Endothelial cell of umbilical vein (primary cell): Measurements from ENCODE around the gene PDK4. TPM values are rescaled to one million over a fixed set of nuclear protein-coding genes. Genes with fewer than 3 reads are reported as not detected.

Experiments used
- BruUV-seq: library from RNA; stranded (reverse); fragments of 400-500 nt; replicated peaks from 2 replicates; lab custom pipeline; 2021; lab: Mats Ljungman, UMichigan
- CTCF ChIA-PET: fragments of 300-600, 350-600 bp; sonication (Branson Sonifier 250); formaldehyde crosslinking; loops from one replicate; lab custom pipeline; 2021; ENCODE audit warnings: antibody characterized with exemption, inconsistent platforms; lab: Charles Lee
- POLR2A ChIA-PET: fragments of 300-600, 350-600 bp; sonication (Branson Sonifier 250); formaldehyde crosslinking; loops from one replicate; lab custom pipeline; 2021; ENCODE audit warnings: antibody characterized with exemption, inconsistent platforms; lab: Charles Lee
- DNase-seq: peaks from one replicate; pipeline ENCODE4 v3.0.0-alpha.2; 2011; ENCODE audit warnings: low read depth, low spot score
- FAIRE-seq: peaks from 2 replicates; lab custom pipeline; 2011; peaks lifted over from hg19 to GRCh38; lab: Jason Lieb, UNC
- H2AFZ ChIP-seq: 2 replicates; pipeline ENCODE4 v1.6.0; 2012; ENCODE audit warnings: low read depth, low read length, control low read depth, inconsistent platforms
- H3K27ac ChIP-seq: 2 replicates; pipeline ENCODE4 v1.5.1; 2011; ENCODE audit warnings: low read depth, mild to moderate bottlenecking, control low read depth, low read length, moderate library complexity; ENCODE audit not compliant: insufficient read depth
- H3K27me3 ChIP-seq, 2 experiments: 2 replicates each; pipeline versions ENCODE4 v1.6.0 to v1.6.1; 2011; ENCODE audit warnings: low read length in 2 of 2, mixed read lengths in 1 of 2; ENCODE audit not compliant: control insufficient read depth in 2 of 2, insufficient read depth in 2 of 2
- H3K36me3 ChIP-seq, 2 experiments: 2 replicates in 1 of 2; 3 replicates in 1 of 2; pipeline ENCODE4 v1.5.1; 2011; ENCODE audit warnings: low read length in 2 of 2, mild to moderate bottlenecking in 1 of 2, moderate library complexity in 1 of 2; ENCODE audit not compliant: control insufficient read depth in 2 of 2, insufficient read depth in 2 of 2; ENCODE audit errors: extremely low read depth in 1 of 2
- H3K4me1 ChIP-seq: 3 replicates; pipeline ENCODE4 v1.5.1; 2011; ENCODE audit warnings: mild to moderate bottlenecking, low read length; ENCODE audit not compliant: control insufficient read depth, insufficient read depth; ENCODE audit errors: extremely low read depth
- H3K4me2 ChIP-seq: 2 replicates; pipeline ENCODE4 v1.6.1; 2011; ENCODE audit warnings: low read length, control low read depth, mixed read lengths; ENCODE audit not compliant: insufficient read depth
- H3K4me3 ChIP-seq, 3 experiments: fragments of 200-600 bp in 1 of 3; sonication (generic), shearing (Covaris generic) in 1 of 3; replicated peaks in 1 of 3; 2 replicates each; pipeline ENCODE4 v1.5.1; 2011 to 2016; ENCODE audit warnings: control low read depth in 3 of 3, low read length in 3 of 3, mild to moderate bottlenecking in 2 of 3, inconsistent platforms in 1 of 3, low read depth in 1 of 3, moderate library complexity in 1 of 3; ENCODE audit not compliant: insufficient read depth in 1 of 3
- H3K79me2 ChIP-seq: 2 replicates; pipeline ENCODE4 v1.6.0; 2012; ENCODE audit warnings: low read length, inconsistent platforms; ENCODE audit not compliant: control insufficient read depth, insufficient read depth
- H3K9ac ChIP-seq: replicated peaks from 2 replicates; pipeline ENCODE3; 2011; ENCODE audit warnings: low read length, control low read depth; ENCODE audit not compliant: insufficient read depth; ENCODE audit errors: extremely low read depth
- H3K9me1 ChIP-seq: replicated peaks from 3 replicates; pipeline ENCODE4 v1.6.0; 2011; ENCODE audit warnings: mild to moderate bottlenecking, low read length; ENCODE audit not compliant: control insufficient read depth, insufficient read depth; ENCODE audit errors: extremely low read depth
- H3K9me3 ChIP-seq: replicated peaks from 2 replicates; pipeline ENCODE4 v1.5.1; 2012; ENCODE audit warnings: low read length, inconsistent platforms; ENCODE audit not compliant: control insufficient read depth, insufficient read depth
- H4K20me1 ChIP-seq: replicated peaks from 2 replicates; pipeline ENCODE3; 2011; ENCODE audit warnings: mild to moderate bottlenecking, low read length; ENCODE audit not compliant: control insufficient read depth, insufficient read depth; ENCODE audit errors: extremely low read depth
- EZH2 ChIP-seq: IDR thresholded peaks from 2 replicates; pipeline ENCODE4 v1.6.1; 2012; ENCODE audit warnings: borderline replicate concordance, low read depth, mild to moderate bottlenecking, moderate library complexity, low read length, inconsistent platforms; ENCODE audit not compliant: severe bottlenecking
- FOS ChIP-seq: IDR thresholded peaks from 2 replicates; pipeline ENCODE4 v1.6.1; 2011; ENCODE audit warnings: mild to moderate bottlenecking, low read length, moderate library complexity, borderline replicate concordance; ENCODE audit not compliant: insufficient read depth
- GATA2 ChIP-seq: IDR thresholded peaks from 2 replicates; pipeline ENCODE4 v1.7.0; 2011; ENCODE audit warnings: low read depth, mild to moderate bottlenecking, moderate library complexity, mixed read lengths, low read length; ENCODE audit not compliant: insufficient read length, insufficient read depth
- MYC ChIP-seq: IDR thresholded peaks from one replicate; pipeline ENCODE4 v1.6.1; 2011; ENCODE audit warnings: mild to moderate bottlenecking, low read depth, low read length
- POLR2A ChIP-seq: IDR thresholded peaks from 2 replicates; pipeline ENCODE4 v1.6.1; 2012; ENCODE audit warnings: low read depth, mild to moderate bottlenecking, control low read depth, low read length
- POLR2AphosphoS5 ChIP-seq: IDR thresholded peaks from 2 replicates; pipeline ENCODE4 v1.6.1; 2012; ENCODE audit warnings: low read depth, mild to moderate bottlenecking, control low read depth, low read length, moderate library complexity; ENCODE audit not compliant: insufficient read depth
- dilution Hi-C: fragments of 300-500 bp; cut with MboI; formaldehyde crosslinking; loops from one replicate; pipeline ENCODE4 v1.15.0; 2019; ENCODE audit warnings: low sequenced_read_pairs; ENCODE audit not compliant: extremely low pct_ligation_motif_present
- intact Hi-C: fragments of 100-400 bp; cut with micrococcal nuclease; formaldehyde crosslinking; loops from one replicate; pipeline ENCODE4 v1.10.0; 2022
- polyA plus RNA-seq, 4 experiments: library from polyadenylated mRNA; depleted of rRNA in 3 of 4; stranded (reverse) in 3 of 4; unstranded in 1 of 4; fragments of >200 nt; gene quantifications; 2 replicates each; pipeline versions ENCODE4 v1.2.1 to v1.2.3, GENCODE V29; 2011 to 2012; ENCODE audit warnings: missing spikeins in 1 of 4
- total RNA-seq: library from RNA; stranded (reverse); gene quantifications from 2 replicates; pipeline ENCODE4 v1.2.3, GENCODE V29; 2021
- TF ChIP-seq, protein P1 (sequence below): IDR thresholded peaks from 2 replicates; pipeline ENCODE4 v1.6.1; 2011; ENCODE audit not compliant: insufficient read depth, insufficient read length

The PDK4 gene
- total and polyA plus RNA-seq, 2 donors (not counting 3 experiments of a cell fraction or from before 2014, with no cell fraction given): 0.75 to 2.5 TPM

GRCh38 chr7:95611224-95611623 lies 14.9 kb upstream of the PDK4 start:
- Histone ChIP-seq H3K9ac (no peak overlapping the region), H3K9me1 (no peaks in the 10 kb centered on the region), H3K4me2 (no peak overlapping the region), H3K27ac (no peak overlapping the region), H3K4me1 (peaks cover 21% of the 10 kb centered on the region), H3K27me3 (peaks cover 0 to 5% of the 10 kb centered on the region in 2 experiments), H3K79me2 (no peaks in the 10 kb centered on the region), H4K20me1 (no peaks in the 10 kb centered on the region), H3K4me3 (no peak overlapping the region), H3K36me3 (no peaks in the 10 kb centered on the region), H3K9me3 (no peaks in the 10 kb centered on the region), H2AFZ (no peak overlapping the region)
- FAIRE-seq (no peak), DNase-seq (no peak)
- TF ChIP-seq MYC: no peak
- intact Hi-C loops (no loop called here), dilution Hi-C loops (no loop called here)
- no TSS peak for BruUV-seq
- CTCF ChIA-PET: interaction anchor here (1.4 kb wide), 1 partner anchor 75 kb away, joined by 4 read pairs; no protein-coding TSS in a partner anchor
- POLR2A ChIA-PET: no interaction called here

DNA sequence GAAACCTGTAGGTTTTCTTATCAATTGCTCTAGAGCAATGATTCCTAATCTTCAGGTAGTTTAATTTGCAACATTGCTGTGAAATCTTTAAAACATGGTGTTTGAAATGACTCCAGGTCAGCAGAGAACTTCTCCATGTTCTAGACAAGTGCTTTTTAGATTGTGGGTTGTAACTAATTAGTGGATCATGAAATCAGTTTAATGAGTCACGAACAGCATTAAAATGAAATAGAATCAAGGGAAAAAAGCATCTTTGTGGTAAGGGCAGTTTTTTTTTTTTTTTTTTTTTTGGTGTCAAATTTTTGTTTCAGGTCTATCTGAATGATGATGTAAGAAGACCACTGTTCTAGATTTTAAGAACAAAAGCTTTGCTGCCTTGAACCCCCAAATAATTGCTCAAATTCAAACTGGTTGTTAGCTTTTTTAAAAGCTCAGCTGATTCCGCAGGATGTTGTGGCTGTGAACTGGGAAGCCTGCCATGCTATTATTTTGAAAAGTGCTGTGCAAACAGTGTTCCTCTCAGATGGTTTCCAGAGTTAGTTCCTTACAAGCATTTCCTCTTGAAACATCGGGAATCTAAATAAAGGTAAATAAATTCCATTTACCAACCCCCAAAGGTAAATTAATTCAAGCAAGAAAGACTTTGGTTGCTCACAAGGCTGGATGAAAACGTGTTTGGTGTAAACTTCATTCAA lies 13.1 kb upstream of the PDK4 start:
- Histone ChIP-seq H2AFZ (no peak overlapping the region), H3K36me3 (no peaks in the 10 kb centered on the region)

More for the DNA sequence above, 13.1 kb upstream of the PDK4 start:
- Histone ChIP-seq H3K4me2 (peak overlapping the region; percentile 38), H3K4me3 (peak overlapping the region in 1 of 3 experiments; percentile 38), H3K9me1 (no peaks in the 10 kb centered on the region), H3K27ac (no peak overlapping the region), H3K4me1 (peaks cover 21% of the 10 kb centered on the region), H3K27me3 (peaks cover 0 to 4% of the 10 kb centered on the region in 2 experiments), H3K9me3 (no peaks in the 10 kb centered on the region), H3K79me2 (no peaks in the 10 kb centered on the region), H3K9ac (no peak overlapping the region), H4K20me1 (no peaks in the 10 kb centered on the region)
- peak; percentile 81 for FAIRE-seq
- ChIA-PET CTCF (interaction anchor here (0.6 to 2.5 kb wide), 14 partner anchors 9 to 715 kb away, joined by 3 to 14 read pairs (median 4); no protein-coding TSS in a partner anchor), POLR2A (no interaction called here)
- TF ChIP-seq MYC (no peak), FOS (no peak), POLR2AphosphoS5 (no peak), EZH2 (no peak), POLR2A (no peak), GATA2 (no peak)
- TF ChIP-seq, protein P1, sequence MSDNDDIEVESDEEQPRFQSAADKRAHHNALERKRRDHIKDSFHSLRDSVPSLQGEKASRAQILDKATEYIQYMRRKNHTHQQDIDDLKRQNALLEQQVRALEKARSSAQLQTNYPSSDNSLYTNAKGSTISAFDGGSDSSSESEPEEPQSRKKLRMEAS: no peak
- DNase-seq: peak; percentile 91
- intact Hi-C loops: loop anchor here (2.0 kb wide), 1 partner anchor 65 kb away; no protein-coding TSS in a partner anchor
- dilution Hi-C loops: no loop called here
- BruUV-seq: no TSS peak
